GM19438 (cell line): ENCODE measurements around the gene USP17L10.
"Not testable (repeated sequence)": the region's sequence is repeated elsewhere in the genome, so short reads cannot be mapped to it uniquely, and the experiment has no call there.

Source experiments
- ATAC-seq: cut with Tn5 transposase; IDR thresholded peaks from one replicate; pipeline ENCODE4 v1.9.1; 2021; ENCODE audit warnings: low read depth; ENCODE audit not compliant: unreplicated experiment

USP17L10 gene, protein sequence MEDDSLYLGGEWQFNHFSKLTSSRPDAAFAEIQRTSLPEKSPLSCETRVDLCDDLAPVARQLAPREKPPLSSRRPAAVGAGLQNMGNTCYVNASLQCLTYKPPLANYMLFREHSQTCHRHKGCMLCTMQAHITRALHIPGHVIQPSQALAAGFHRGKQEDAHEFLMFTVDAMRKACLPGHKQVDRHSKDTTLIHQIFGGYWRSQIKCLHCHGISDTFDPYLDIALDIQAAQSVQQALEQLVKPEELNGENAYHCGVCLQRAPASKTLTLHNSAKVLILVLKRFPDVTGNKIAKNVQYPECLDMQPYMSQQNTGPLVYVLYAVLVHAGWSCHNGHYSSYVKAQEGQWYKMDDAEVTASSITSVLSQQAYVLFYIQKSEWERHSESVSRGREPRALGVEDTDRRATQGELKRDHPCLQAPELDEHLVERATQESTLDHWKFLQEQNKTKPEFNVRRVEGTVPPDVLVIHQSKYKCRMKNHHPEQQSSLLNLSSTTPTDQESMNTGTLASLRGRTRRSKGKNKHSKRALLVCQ

DNA sequence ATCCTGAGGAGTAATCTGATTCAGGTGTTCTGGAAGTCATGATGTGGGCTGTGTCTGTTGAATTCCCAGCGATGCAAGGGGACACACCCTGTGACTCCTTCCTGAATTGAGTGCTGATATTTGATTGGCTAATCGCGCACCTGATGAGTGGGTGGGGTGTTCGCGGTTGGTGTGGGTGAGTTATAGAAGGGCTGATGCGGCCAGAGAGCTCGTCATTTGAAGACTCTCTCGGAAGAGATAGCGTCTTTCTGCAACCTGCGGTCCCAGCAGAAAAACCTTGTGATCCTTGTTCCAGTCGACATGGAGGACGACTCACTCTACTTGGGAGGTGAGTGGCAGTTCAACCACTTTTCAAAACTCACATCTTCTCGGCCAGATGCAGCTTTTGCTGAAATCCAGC lies at the start of gene USP17L10:
Gene USP17L10 (plus strand): TSS at position 301 of the 400 bp plus-strand sequence. CDS start 0 bp downstream, at position 301.
- ATAC-seq = not testable (repeated sequence)

DNA sequence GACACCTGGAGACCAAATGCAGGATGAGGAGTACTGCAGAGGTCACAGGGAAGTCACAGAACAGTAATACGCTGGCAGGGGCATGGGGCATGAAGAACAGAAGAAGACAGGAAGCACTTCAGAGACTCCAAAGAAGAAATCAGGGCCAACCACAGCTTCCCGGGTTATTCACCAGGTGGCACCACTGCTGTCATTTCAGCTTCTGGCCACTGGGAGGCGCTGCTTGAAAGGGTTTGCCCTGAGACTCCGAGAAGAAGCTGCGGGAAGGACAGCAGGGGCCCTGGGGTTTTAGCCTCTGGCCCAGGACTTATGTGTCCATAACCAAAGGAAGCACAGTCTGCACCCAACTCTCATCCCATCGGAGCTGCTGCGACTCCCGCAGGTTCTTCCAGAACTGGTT lies 44.5 kb upstream of the USP17L10 start:
- ATAC-seq = not testable (repeated sequence)

DNA sequence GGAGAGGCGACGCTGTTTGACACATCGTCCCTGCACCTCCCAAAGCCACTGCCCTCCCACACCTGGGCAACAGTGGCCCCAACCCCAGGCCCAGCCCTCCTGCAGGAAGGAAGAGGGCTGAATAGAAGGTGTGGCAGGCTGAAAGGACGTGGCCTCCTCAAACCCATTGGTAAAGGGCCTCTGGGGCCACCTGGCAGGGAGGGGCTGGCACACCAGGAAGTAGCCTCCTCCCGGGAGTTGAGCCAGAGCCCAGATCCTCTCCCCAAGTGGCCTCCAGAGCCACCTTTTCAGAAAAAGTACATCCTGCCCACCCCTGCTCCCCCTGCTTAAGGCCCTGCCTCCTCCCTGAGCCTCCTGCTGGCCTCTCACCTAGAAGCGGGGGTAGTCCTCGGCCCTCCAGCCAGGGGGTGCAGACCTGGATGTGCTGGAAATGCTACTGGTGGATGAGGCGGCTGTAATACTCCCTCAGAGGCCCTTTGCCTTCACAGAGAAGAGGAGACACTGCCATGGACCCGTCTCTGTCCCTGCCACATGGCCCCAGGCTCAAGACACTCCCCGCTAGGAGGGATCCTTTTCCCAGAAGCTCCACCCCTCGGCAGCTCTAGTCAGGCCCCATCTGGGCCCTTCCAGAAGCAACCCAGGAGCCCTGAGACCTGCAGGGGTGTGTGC lies 40.5 kb upstream of the USP17L10 start, which contains the start of gene FAM90A26:
Gene FAM90A26 (plus strand): TSS at position 619 of the 669 bp plus-strand sequence. CDS start 2,764 bp downstream, outside the sequence.
- ATAC-seq = not testable (repeated sequence)

DNA sequence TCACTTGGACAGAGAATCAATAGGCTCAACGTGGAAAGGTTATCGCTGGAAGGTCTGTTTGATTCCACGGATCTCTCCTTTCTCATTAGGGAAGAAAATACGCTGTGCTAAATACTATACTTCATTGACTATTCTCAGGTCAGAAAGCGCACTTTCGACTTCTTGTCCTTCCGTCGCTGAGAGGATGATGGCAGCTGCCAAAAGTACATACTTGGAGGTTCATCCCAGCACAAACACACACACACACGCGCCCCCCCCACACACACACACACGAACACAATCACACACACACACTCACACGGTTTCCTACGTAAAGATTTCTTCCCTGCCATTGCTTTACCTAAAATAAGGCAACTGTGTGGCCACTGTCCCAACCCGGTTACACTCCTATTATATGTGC lies 4.2 kb downstream of the USP17L10 start:
- ATAC-seq = not testable (repeated sequence)

DNA sequence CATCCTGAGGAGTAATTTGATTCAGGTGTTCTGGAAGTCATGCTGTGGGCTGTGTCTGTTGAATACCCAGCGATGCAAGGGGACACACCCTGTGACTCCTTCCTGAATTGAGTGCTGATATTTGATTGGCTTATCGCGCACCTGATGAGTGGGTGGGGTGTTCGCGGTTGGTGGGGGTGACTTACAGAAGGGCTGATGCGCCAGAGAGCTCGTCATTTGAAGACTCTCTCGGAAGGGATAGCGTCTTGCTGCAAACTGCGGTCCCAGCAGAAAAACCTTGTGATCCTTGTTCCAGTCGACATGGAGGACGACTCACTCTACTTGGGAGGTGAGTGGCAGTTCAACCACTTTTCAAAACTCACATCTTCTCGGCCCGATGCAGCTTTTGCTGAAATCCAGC lies 4.6 kb downstream of the USP17L10 start, which contains the start of gene USP17L11:
Gene USP17L11 (plus strand): TSS at position 301 of the 400 bp plus-strand sequence. CDS start 0 bp downstream, at position 301.
- not testable (repeated sequence) for ATAC-seq

DNA sequence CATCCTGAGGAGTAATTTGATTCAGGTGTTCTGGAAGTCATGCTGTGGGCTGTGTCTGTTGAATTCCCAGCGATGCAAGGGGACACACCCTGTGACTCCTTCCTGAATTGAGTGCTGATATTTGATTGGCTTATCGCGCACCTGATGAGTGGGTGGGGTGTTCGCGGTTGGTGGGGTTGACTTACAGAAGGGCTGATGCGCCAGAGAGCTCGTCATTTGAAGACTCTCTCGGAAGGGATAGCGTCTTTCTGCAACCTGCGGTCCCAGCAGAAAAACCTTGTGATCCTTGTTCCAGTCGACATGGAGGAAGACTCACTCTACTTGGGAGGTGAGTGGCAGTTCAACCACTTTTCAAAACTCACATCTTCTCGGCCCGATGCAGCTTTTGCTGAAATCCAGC lies 9.4 kb downstream of the USP17L10 start, which contains the start of gene USP17L12:
Gene USP17L12 (plus strand): TSS at position 301 of the 400 bp plus-strand sequence. CDS start 0 bp downstream, at position 301.
- not testable (repeated sequence) for ATAC-seq

DNA sequence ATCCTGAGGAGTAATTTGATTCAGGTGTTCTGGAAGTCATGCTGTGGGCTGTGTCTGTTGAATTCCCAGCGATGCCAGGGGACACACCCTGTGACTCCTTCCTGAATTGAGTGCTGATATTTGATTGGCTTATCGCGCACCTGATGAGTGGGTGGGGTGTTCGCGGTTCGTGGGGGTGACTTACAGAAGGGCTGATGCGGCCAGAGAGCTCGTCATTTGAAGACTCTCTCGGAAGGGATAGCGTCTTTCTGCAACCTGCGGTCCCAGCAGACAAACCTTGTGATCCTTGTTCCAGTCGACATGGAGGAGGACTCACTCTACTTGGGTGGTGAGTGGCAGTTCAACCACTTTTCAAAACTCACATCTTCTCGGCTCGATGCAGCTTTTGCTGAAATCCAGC lies 14.1 kb downstream of the USP17L10 start, which contains the start of gene USP17L13:
Gene USP17L13 (plus strand): TSS at position 301 of the 400 bp plus-strand sequence. CDS start 0 bp downstream, at position 301.
- not testable (repeated sequence) for ATAC-seq

DNA sequence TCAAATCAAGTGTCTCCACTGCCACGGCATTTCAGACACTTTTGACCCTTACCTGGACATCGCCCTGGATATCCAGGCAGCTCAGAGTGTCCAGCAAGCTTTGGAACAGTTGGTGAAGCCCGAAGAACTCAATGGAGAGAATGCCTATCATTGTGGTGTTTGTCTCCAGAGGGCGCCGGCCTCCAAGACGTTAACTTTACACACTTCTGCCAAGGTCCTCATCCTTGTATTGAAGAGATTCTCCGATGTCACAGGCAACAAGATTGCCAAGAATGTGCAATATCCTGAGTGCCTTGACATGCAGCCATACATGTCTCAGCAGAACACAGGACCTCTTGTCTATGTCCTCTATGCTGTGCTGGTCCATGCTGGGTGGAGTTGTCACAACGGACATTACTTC lies 19.8 kb downstream of the USP17L10 start:
- not testable (repeated sequence) for ATAC-seq

DNA sequence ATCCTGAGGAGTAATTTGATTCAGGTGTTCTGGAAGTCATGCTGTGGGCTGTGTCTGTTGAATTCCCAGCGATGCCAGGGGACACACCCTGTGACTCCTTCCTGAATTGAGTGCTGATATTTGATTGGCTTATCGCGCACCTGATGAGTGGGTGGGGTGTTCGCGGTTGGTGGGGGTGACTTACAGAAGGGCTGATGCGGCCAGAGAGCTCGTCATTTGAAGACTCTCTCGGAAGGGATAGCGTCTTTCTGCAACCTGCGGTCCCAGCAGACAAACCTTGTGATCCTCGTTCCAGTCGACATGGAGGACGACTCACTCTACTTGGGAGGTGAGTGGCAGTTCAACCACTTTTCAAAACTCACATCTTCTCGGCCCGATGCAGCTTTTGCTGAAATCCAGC lies 23.6 kb downstream of the USP17L10 start, which contains the start of gene USP17L15:
Gene USP17L15 (plus strand): TSS at position 301 of the 400 bp plus-strand sequence. CDS start 0 bp downstream, at position 301.
- not testable (repeated sequence) for ATAC-seq

DNA sequence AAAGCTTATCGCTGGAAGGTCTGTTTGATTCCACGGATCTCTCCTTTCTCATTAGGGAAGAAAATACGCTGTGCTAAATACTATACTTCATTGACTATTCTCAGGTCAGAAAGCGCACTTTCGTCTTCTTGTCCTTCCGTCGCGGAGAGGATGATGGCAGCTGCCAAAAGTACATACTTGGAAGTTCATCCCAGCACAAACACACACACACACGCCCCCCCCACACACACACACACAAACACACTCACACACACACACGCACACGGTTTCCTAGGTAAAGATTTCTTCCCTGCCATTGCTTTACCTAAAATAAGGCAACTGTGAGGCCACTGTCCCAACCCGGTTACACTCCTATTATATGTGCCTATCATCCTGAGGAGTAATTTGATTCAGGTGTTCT lies 28.0 kb downstream of the USP17L10 start:
- ATAC-seq = not testable (repeated sequence)

DNA sequence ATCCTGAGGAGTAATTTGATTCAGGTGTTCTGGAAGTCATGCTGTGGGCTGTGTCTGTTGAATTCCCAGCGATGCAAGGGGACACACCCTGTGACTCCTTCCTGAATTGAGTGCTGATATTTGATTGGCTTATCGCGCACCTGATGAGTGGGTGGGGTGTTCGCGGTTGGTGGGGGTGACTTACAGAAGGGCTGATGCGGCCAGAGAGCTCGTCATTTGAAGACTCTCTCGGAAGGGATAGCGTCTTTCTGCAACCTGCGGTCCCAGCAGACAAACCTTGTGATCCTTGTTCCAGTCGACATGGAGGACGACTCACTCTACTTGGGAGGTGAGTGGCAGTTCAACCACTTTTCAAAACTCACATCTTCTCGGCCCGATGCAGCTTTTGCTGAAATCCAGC lies 33.1 kb downstream of the USP17L10 start, which contains the start of gene USP17L17:
Gene USP17L17 (plus strand): TSS at position 301 of the 400 bp plus-strand sequence. CDS start 0 bp downstream, at position 301.
- not testable (repeated sequence) for ATAC-seq

DNA sequence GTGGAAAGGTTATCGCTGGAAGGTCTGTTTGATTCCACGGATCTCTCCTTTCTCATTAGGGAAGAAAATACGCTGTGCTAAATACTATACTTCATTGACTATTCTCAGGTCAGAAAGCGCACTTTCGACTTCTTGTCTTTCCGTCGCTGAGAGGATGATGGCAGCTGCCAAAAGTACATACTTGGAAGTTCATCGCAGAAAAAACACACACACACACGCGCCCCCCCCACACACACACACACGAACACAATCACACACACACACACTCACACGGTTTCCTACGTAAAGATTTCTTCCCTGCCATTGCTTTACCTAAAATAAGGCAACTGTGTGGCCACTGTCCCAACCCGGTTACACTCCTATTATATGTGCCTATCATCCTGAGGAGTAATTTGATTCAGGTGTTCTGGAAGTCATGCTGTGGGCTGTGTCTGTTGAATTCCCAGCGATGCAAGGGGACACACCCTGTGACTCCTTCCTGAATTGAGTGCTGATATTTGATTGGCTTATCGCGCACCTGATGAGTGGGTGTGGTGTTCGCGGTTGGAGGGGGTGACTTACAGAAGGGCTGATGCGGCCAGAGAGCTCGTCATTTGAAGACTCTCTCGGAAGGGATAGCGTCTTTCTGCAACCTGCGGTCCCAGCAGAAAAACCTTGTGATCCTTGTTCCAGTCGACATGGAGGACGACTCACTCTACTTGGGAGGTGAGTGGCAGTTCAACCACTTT lies 37.7 kb downstream of the USP17L10 start, which contains the start of gene USP17L18:
Gene USP17L18 (plus strand): TSS at position 678 of the 728 bp plus-strand sequence. CDS start 0 bp downstream, at position 678.
- ATAC-seq = not testable (repeated sequence)

DNA sequence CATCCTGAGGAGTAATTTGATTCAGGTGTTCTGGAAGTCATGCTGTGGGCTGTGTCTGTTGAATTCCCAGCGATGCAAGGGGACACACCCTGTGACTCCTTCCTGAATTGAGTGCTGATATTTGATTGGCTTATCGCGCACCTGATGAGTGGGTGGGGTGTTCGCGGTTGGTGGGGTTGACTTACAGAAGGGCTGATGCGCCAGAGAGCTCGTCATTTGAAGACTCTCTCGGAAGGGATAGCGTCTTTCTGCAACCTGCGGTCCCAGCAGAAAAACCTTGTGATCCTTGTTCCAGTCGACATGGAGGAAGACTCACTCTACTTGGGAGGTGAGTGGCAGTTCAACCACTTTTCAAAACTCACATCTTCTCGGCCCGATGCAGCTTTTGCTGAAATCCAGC lies 42.6 kb downstream of the USP17L10 start, which contains the start of gene USP17L19:
Gene USP17L19 (plus strand): TSS at position 301 of the 400 bp plus-strand sequence. CDS start 0 bp downstream, at position 301.
- ATAC-seq = not testable (repeated sequence)

DNA sequence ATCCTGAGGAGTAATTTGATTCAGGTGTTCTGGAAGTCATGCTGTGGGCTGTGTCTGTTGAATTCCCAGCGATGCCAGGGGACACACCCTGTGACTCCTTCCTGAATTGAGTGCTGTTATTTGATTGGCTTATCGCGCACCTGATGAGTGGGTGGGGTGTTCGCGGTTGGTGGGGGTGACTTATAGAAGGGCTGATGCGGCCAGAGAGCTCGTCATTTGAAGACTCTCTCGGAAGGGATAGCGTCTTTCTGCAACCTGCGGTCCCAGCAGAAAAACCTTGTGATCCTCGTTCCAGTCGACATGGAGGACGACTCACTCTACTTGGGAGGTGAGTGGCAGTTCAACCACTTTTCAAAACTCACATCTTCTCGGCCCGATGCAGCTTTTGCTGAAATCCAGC lies 47.4 kb downstream of the USP17L10 start, which contains the start of gene USP17L20:
Gene USP17L20 (plus strand): TSS at position 301 of the 400 bp plus-strand sequence. CDS start 0 bp downstream, at position 301.
- not testable (repeated sequence) for ATAC-seq
